H1 (cell line): ENCODE results near the gene ARMH3. TPM values are rescaled to one million over a fixed set of nuclear protein-coding genes. Genes with fewer than 3 reads are reported as not detected.

Source experiments
- BCL11A ChIP-seq, 2 experiments: IDR thresholded peaks; one replicate each; pipeline ENCODE4 v1.6.1; 2011; ENCODE audit warnings: low read depth in 2 of 2, low read length in 2 of 2, mild to moderate bottlenecking in 2 of 2
- CHD2 ChIP-seq: IDR thresholded peaks from 2 replicates; pipeline ENCODE4 v1.6.1; 2012; ENCODE audit warnings: low read length, improper control_type of control experiment
- MAFK ChIP-seq: IDR thresholded peaks from 2 replicates; pipeline ENCODE4 v1.6.1; 2012; ENCODE audit warnings: low read depth, mild to moderate bottlenecking, improper control_type of control experiment, low read length
- PHF8 ChIP-seq: fragments of 200-600 bp; sonication (generic); conservative IDR thresholded peaks from 2 replicates; pipeline ENCODE4 v1.7.1; 2012; ENCODE audit warnings: low read depth, mild to moderate bottlenecking, inconsistent platforms, low read length, moderate library complexity
- RBBP5 ChIP-seq: IDR thresholded peaks from 2 replicates; pipeline ENCODE4 v1.7.1; 2012; ENCODE audit warnings: low read depth, mild to moderate bottlenecking, inconsistent platforms, low read length, moderate library complexity, borderline replicate concordance
- RNF2 ChIP-seq: fragments of 200-900, 300-1000 bp; sonication (generic); IDR thresholded peaks from 2 replicates; pipeline ENCODE4 v1.7.1; 2016; ENCODE audit warnings: borderline replicate concordance, low read depth, mild to moderate bottlenecking, antibody characterized with exemption, low read length; ENCODE audit not compliant: poor library complexity, severe bottlenecking; ENCODE audit errors: missing control alignments
- SAP30 ChIP-seq: fragments of 300-600 bp; sonication (generic); IDR thresholded peaks from 2 replicates; pipeline ENCODE4 v1.7.1; 2012; ENCODE audit warnings: low read length, moderate library complexity, mild to moderate bottlenecking, inconsistent platforms; ENCODE audit not compliant: insufficient read depth, insufficient replicate concordance
- SUZ12 ChIP-seq: fragments of 200-600 bp; sonication (generic); IDR thresholded peaks from 2 replicates; pipeline ENCODE4 v1.6.1; 2012; ENCODE audit warnings: mild to moderate bottlenecking, inconsistent platforms, low read length, moderate library complexity, mixed read lengths
- polyA plus RNA-seq, 7 experiments: library from polyadenylated mRNA; depleted of rRNA in 3 of 7; stranded (reverse) in 5 of 7; unstranded in 2 of 7; fragments of >200 nt in 5 of 7; fragments of 200-250 nt in 2 of 7; gene quantifications; 1 replicate in 5 of 7; 2 replicates in 1 of 7; 4 replicates in 1 of 7; pipeline versions ENCODE4 v1.2.1 to v1.2.3, GENCODE V29; 2011 to 2013; ENCODE audit warnings: missing spikeins in 2 of 7, mixed read lengths in 2 of 7
- total RNA-seq: library from RNA; stranded (reverse); fragmentation: NEBNext Ultra II Directional; extraction: Animal tissue kit (Norgen Biotek cat#: 25700); gene quantifications from 2 replicates; pipeline ENCODE4 v1.2.1, GENCODE V29; 2021
- TF ChIP-seq, protein P1 (sequence below): fragments of 300-600 bp; sonication (generic); IDR thresholded peaks from 2 replicates; pipeline ENCODE4 v1.7.1; 2012; ENCODE audit warnings: low read length, moderate library complexity, mild to moderate bottlenecking, inconsistent platforms; ENCODE audit not compliant: insufficient replicate concordance

ARMH3 gene
- total and polyA plus RNA-seq, 2 of the 8 experiments (the other 6 are each of a cell fraction or from before 2014, with no cell fraction given): 11.6 to 18.3 TPM

DNA sequence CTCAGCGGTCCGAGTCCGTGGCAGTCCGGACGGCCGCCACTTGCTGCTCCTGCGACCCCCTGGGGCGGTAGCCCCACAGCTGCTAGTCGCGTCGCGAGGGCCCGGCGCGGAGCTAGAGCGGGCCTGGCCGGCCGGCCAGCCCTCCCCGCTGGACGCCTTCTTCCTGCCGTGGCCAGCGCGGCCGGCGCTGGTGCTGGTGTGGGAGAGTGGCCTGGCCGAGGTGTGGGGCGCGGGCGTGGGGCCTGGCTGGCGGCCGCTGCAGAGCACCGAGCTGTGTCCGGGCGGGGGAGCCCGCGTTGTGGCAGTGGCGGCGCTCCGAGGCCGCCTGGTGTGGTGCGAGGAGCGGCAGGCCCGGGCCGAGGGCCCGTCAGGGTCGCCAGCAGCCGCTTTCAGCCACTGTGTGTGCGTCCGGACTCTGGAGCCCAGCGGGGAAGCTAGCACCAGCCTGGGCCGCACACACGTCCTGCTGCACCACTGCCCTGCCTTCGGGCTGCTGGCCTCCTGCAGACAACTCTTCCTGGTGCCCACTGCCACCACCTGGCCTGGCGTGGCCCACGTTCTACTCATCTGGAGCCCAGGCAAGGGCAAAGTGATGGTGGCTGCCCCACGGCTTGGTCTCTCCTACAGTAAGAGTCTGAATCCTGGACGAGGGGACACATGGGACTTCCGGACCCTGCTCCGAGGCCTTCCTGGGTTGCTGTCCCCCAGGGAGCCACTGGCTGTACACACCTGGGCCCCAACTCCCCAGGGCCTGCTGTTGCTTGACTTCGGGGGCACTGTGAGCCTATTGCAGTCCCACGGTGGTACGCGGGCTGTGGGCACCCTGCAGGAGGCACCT lies 9.8 kb upstream of the ARMH3 start (continued):
- TF ChIP-seq, protein P1, sequence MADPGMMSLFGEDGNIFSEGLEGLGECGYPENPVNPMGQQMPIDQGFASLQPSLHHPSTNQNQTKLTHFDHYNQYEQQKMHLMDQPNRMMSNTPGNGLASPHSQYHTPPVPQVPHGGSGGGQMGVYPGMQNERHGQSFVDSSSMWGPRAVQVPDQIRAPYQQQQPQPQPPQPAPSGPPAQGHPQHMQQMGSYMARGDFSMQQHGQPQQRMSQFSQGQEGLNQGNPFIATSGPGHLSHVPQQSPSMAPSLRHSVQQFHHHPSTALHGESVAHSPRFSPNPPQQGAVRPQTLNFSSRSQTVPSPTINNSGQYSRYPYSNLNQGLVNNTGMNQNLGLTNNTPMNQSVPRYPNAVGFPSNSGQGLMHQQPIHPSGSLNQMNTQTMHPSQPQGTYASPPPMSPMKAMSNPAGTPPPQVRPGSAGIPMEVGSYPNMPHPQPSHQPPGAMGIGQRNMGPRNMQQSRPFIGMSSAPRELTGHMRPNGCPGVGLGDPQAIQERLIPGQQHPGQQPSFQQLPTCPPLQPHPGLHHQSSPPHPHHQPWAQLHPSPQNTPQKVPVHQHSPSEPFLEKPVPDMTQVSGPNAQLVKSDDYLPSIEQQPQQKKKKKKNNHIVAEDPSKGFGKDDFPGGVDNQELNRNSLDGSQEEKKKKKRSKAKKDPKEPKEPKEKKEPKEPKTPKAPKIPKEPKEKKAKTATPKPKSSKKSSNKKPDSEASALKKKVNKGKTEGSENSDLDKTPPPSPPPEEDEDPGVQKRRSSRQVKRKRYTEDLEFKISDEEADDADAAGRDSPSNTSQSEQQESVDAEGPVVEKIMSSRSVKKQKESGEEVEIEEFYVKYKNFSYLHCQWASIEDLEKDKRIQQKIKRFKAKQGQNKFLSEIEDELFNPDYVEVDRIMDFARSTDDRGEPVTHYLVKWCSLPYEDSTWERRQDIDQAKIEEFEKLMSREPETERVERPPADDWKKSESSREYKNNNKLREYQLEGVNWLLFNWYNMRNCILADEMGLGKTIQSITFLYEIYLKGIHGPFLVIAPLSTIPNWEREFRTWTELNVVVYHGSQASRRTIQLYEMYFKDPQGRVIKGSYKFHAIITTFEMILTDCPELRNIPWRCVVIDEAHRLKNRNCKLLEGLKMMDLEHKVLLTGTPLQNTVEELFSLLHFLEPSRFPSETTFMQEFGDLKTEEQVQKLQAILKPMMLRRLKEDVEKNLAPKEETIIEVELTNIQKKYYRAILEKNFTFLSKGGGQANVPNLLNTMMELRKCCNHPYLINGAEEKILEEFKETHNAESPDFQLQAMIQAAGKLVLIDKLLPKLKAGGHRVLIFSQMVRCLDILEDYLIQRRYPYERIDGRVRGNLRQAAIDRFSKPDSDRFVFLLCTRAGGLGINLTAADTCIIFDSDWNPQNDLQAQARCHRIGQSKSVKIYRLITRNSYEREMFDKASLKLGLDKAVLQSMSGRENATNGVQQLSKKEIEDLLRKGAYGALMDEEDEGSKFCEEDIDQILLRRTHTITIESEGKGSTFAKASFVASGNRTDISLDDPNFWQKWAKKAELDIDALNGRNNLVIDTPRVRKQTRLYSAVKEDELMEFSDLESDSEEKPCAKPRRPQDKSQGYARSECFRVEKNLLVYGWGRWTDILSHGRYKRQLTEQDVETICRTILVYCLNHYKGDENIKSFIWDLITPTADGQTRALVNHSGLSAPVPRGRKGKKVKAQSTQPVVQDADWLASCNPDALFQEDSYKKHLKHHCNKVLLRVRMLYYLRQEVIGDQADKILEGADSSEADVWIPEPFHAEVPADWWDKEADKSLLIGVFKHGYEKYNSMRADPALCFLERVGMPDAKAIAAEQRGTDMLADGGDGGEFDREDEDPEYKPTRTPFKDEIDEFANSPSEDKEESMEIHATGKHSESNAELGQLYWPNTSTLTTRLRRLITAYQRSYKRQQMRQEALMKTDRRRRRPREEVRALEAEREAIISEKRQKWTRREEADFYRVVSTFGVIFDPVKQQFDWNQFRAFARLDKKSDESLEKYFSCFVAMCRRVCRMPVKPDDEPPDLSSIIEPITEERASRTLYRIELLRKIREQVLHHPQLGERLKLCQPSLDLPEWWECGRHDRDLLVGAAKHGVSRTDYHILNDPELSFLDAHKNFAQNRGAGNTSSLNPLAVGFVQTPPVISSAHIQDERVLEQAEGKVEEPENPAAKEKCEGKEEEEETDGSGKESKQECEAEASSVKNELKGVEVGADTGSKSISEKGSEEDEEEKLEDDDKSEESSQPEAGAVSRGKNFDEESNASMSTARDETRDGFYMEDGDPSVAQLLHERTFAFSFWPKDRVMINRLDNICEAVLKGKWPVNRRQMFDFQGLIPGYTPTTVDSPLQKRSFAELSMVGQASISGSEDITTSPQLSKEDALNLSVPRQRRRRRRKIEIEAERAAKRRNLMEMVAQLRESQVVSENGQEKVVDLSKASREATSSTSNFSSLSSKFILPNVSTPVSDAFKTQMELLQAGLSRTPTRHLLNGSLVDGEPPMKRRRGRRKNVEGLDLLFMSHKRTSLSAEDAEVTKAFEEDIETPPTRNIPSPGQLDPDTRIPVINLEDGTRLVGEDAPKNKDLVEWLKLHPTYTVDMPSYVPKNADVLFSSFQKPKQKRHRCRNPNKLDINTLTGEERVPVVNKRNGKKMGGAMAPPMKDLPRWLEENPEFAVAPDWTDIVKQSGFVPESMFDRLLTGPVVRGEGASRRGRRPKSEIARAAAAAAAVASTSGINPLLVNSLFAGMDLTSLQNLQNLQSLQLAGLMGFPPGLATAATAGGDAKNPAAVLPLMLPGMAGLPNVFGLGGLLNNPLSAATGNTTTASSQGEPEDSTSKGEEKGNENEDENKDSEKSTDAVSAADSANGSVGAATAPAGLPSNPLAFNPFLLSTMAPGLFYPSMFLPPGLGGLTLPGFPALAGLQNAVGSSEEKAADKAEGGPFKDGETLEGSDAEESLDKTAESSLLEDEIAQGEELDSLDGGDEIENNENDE: no peak
- TF ChIP-seq SUZ12 (peak; percentile 49; the same call in 1 of the 2 replicates), MAFK (no peak), RBBP5 (no peak; the same call in 1 of the 2 replicates), PHF8 (peak; percentile 33), BCL11A (IDR thresholded peaks at IDR 0.05; ENCODE audit: low read depth in 2 of 2, low read length in 2 of 2) (no peak), RNF2 (no peak), CHD2 (no peak), SAP30 (no peak)
